HG02981 (cell line): ENCODE data around the gene USP47.

ENCODE experiments used
- ATAC-seq: cut with Tn5 transposase; IDR thresholded peaks from one replicate; pipeline ENCODE4 v1.9.1; 2021; ENCODE audit warnings: mild to moderate bottlenecking, moderate library complexity; ENCODE audit not compliant: unreplicated experiment

The USP47 gene

GRCh38 chr11:11865449-11865848 is 23.7 kb downstream of the USP47 start:
- no peak for ATAC-seq

GRCh38 chr11:11866203-11866602 is 24.4 kb downstream of the USP47 start:
- no peak for ATAC-seq

- ATAC-seq = no peak
These were observed 25.9 kb downstream of the USP47 start for GRCh38 chr11:11867720-11868119.

- ATAC-seq = no peak
These were observed 30.2 kb downstream of the USP47 start for GRCh38 chr11:11871991-11872401.

- no peak for ATAC-seq
These were observed 34.7 kb downstream of the USP47 start for GRCh38 chr11:11876458-11876857.

GRCh38 chr11:11880179-11880578 is 38.4 kb downstream of the USP47 start:
- no peak for ATAC-seq

- ATAC-seq = no peak
These were observed 40.8 kb downstream of the USP47 start for GRCh38 chr11:11882539-11882938.

- no peak for ATAC-seq
These were observed 42.6 kb downstream of the USP47 start for GRCh38 chr11:11884351-11884750.

- ATAC-seq = peak; percentile 95
These were observed 43.2 kb downstream of the USP47 start for GRCh38 chr11:11884774-11885481.

- ATAC-seq = no peak
These were observed 52.7 kb downstream of the USP47 start for GRCh38 chr11:11894486-11894885.

- no peak for ATAC-seq
These were observed 53.9 kb downstream of the USP47 start for GRCh38 chr11:11895672-11896071.

- ATAC-seq = no peak
These were observed 56.9 kb downstream of the USP47 start for GRCh38 chr11:11898648-11899047.

GRCh38 chr11:11899401-11899800 is 57.6 kb downstream of the USP47 start:
- ATAC-seq = no peak

GRCh38 chr11:11901929-11902328 is 60.2 kb downstream of the USP47 start:
- no peak for ATAC-seq

- ATAC-seq = no peak
These were observed 68.0 kb downstream of the USP47 start for GRCh38 chr11:11909727-11910126.

GRCh38 chr11:11910541-11910940 is 68.8 kb downstream of the USP47 start:
- no peak for ATAC-seq

- ATAC-seq = no peak
These were observed 71.6 kb downstream of the USP47 start for GRCh38 chr11:11913395-11913794.

GRCh38 chr11:11915625-11916024 is 73.9 kb downstream of the USP47 start:
- no peak for ATAC-seq

- no peak for ATAC-seq
These were observed 75.2 kb downstream of the USP47 start for GRCh38 chr11:11916981-11917399.

- ATAC-seq = no peak
These were observed 82.1 kb downstream of the USP47 start for GRCh38 chr11:11923828-11924227.

GRCh38 chr11:11929920-11930319 is 88.1 kb downstream of the USP47 start:
- ATAC-seq = no peak

- ATAC-seq = no peak
These were observed 89.8 kb downstream of the USP47 start for GRCh38 chr11:11931461-11932055.

GRCh38 chr11:11935536-11935935 is 93.8 kb downstream of the USP47 start:
- ATAC-seq = no peak
